Measurements from ENCODE around the gene TAS1R1.

- no peak for TF ChIP-seq CTCF (optimal IDR thresholded peaks at IDR 0.05 in 1 of 3, IDR thresholded peaks at IDR 0.05 in 1 of 3, conservative IDR thresholded peaks at IDR 0.05 in 1 of 3; ENCODE audit: extremely low read depth in 1 of 3, insufficient read depth in 2 of 3, low read length in 3 of 3)
- TF ChIP-seq EZH2 (IDR thresholded peaks at IDR 0.05; ENCODE audit: low read length), result no peak
Measured at GRCh38 chr1:6619045-6619444, 63.9 kb downstream of the TAS1R1 start.
